SK-N-DZ (cell line): Measurements from ENCODE around the gene C9. TPM values are rescaled to one million over a fixed set of nuclear protein-coding genes. Genes with fewer than 3 reads are reported as not detected.
"Not testable (repeated sequence)": the region's sequence is repeated elsewhere in the genome, so short reads cannot be mapped to it uniquely, and the experiment has no call there.

Experiments
- DNase-seq: peaks from one replicate; pipeline ENCODE4 v3.0.0-alpha.2; 2015; ENCODE audit warnings: low spot score
- polyA plus RNA-seq, 2 experiments: library from polyadenylated mRNA; depleted of rRNA; stranded (reverse); fragments of >200 nt; gene quantifications; 2 replicates each; pipeline ENCODE4 v1.2.3, GENCODE V29; 2014

Gene C9
- polyA plus RNA-seq (2014; cell fraction: cytosol; rRNA removed) = not detected in 2 replicates
- not detected in 2 replicates for polyA plus RNA-seq (2014; cell fraction: nucleus; rRNA removed)

DNA sequence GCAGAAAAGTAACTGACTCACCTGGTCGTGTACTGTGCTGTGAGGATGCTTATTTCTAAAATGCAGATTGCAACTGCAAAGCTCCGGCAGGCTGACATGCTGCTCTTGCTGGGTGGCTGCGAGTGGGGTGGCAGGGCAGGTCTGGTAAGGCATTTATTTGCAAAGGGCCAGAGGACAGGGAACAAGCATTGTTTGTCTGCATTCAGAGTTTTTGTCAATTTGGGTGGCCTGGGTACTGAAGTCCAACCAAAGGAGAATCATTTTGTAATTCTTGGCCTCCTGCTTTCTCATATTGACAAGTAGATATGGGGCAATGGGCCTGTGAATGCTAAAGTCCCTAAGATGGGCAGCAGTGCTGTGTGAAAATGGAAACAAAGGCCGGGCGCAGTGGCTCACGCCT lies at the start of gene C9:
C9 (minus strand) TSS at position 129 of the 400 bp plus-strand sequence; CDS start at position 98, 31 bp downstream.
- DNase-seq = no peak

- DNase-seq = no peak
These were observed 49.5 kb upstream of the C9 start for GRCh38 chr5:39413771-39414170.

DNA sequence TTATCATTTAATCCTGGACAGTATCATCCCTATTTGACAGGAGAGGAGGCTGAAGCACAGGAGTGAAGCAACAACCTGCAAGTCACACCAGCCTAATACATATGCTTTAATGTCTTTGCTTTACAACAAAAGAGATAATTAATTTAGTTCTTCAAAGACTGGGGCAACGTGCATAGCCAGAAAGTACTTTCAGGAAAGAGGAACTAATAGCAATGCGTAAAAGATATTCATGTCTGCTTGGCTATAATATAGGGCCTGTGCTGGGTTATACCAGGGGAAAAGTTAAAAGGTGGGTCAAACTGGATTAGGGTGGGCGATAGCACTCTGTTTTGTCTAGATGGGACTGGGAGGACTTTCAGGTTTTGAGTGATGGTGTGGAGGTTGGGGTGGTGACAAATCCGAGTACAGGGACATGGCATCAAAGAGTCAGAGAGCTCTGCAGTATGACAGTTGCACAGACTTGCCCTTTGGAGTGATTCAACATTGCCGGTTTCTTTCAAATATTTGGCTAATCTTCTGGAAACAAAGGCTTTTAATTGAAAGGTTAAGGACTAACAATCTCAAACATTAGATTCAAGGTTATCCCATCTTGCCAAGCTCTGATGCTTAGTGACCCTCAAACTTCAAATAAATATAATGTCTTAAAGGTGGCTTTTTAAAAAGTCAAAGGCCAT lies 48.6 kb upstream of the C9 start:
- no peak for DNase-seq

DNA sequence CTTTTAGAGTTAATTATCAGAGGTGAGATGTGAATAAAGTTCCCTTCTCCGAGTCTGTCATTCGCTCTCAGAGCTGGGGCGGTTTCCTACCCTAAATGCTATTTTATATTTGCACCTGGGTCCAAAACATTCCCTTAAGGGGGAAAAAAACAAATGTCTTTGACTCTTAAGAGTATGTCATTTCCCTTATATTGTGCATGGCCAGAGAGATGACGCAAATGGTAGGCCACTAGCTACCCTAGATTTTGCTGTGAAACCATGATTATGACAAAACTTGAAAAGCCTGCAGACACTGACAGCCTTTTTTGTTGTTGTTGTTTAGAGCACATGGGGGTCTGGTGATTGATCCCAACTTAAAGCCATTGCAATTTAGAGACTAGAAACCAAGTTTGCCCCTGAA lies 47.7 kb upstream of the C9 start:
- DNase-seq = no peak

DNA sequence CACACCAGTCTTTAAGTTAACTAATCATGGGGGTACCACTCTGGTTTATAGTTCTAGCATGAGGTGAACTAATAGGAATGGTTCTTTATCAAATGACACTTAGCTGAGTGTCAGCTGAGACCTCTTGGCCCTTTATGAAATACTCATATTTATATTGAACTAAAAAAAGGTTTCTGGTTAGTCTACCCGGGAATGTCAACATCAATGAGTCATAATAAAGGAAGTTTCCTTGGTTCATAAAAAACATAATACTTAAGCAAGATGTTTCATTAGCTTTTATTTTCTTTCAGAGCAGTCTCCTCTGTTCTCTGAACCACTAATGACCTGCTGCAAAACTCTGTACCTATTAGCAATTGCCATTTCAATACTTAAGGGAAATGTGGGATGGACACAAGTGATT lies 46.8 kb upstream of the C9 start:
- no peak for DNase-seq

- DNase-seq = no peak
These were observed 44.7 kb upstream of the C9 start for GRCh38 chr5:39409033-39409432.

- DNase-seq = no peak
These were observed 41.0 kb upstream of the C9 start for GRCh38 chr5:39405083-39405843.

DNA sequence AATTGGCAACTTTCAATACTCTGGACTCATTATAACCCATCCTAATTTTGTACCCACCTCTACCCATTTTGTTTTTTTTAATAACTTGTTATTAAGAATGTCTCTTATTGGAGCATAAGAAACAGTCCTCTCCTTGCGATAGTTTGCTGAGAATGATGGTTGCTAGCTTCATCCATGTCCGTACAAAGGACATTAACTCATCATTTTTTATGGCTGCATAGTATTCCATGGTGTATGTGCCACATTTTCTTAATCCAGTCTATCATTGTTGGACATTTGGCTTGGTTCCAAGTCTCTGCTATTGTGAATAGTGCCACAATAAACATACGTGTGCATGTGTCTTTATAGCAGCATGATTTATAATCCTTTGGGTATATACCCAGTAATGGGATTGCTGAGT lies 39.5 kb upstream of the C9 start:
- DNase-seq = not testable (repeated sequence)

DNA sequence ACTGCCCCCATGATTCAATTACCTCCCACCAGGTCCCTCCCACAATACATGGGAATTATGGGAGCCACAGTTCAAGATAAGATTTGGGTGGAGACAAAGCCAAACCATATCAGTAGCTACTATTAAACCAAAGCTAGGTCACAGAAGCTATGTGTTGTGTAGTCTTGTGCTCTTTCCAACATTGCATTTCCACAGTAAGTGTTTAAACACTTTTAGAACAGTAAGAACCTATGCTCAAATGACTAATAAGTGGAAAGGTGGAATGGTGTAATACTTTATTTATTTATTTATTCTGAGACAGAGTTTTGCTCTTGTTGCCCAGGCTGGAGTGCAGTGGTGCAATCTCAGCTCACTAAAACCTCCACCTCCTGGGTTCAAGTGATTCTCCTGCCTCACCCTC lies 37.8 kb upstream of the C9 start:
- not testable (repeated sequence) for DNase-seq

DNA sequence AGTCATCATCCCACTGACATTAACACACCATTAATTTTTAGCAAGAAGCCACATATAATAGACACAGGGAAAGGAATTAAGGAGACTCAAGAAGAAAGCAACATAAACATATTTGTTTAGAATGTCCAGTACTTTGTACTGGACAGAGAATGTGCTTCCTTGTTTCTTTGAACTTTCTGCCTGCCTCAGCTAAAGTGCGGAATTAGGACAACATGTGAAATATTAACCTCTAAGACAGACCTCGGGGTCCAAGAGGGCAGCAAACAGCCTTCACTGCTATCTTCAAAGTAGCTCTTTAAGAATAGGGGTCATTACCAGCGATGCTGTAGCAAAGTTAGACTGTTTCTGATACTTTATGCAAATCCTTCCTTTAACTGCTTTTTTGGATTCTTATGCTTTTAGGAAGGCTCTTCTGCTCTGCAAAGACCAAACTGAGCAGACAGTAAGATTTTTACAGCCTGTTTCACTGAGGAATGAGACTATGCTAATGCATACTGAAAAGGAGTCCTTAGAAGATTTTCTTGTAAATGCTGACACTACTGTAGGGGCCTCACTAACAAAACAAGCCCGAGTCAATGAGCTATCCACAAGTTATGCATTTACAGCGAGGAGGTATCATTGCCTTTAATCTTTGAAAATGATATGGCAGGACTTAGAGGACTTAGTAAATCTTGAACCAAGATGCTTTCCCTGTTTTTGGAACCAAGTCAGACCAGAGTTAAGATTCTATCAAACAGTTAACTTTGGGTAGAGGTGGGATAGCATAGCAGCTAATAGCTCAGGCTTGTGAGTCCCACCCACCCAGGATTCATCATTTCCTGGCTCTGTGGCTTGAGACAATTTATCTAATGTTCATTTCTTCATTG lies 36.7 kb upstream of the C9 start:
- no peak for DNase-seq

- no peak for DNase-seq
These were observed 35.1 kb upstream of the C9 start for GRCh38 chr5:39399135-39400036.

DNA sequence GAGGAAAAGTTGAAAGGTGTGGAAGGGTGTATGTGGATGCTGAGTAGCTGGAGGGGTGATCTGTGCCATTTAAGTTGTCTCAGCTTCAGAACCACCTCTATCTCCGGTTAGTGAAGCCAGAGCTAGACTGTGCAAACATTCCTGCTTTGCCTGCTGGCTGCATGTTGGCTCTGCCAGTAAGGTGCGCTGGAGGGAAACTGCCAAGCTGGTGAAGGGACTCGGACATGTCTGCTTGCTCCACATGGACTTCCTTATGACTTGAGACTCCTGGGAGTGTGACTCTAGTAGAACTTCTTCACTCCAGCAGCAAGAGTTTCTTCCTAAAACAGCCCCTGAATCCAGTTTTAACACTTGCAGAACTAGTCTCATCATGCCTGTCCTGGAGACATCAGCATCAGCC lies 32.5 kb upstream of the C9 start:
- no peak for DNase-seq

- no peak for DNase-seq
These were observed 31.2 kb upstream of the C9 start for GRCh38 chr5:39395521-39395920.

DNA sequence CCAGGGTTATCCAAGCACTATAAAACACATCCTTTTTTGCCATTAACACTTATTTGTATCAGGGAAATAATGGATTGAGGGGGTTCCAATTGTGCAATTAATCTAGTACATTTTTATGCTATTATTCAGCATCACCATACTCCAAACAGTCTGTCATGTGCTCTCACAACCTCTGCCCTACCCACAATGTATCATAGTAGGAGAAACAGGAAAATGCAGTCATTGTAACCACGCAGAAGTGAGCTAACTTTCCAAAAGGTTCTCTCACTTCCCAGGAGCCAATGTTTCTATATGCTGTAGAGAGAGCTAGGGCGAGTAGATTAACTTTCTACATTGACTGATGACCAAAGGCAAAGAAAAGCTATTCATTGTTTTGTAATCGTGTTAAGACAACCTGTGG lies 30.7 kb upstream of the C9 start:
- no peak for DNase-seq

DNA sequence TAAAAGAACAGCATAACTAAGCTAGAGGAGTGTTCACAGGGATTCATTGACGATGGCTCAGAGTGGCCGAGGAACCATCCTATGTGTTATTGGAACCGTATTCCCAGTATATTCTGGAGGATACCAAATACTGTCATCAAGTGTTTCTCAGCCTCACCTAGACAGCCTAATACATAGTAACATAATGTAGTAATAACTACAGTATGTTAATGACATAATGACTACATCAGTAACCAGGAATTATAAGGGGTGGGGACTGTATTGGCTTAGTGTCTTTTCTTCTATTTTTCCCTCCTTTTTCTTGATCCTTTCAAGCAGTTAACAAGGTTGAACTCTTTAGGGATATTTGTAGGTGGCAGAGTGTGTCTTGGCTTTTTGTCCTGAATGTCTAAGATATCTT lies 26.6 kb upstream of the C9 start:
- DNase-seq = no peak

GRCh38 chr5:39387293-39387692 lies 23.0 kb upstream of the C9 start:
- DNase-seq = no peak

DNA sequence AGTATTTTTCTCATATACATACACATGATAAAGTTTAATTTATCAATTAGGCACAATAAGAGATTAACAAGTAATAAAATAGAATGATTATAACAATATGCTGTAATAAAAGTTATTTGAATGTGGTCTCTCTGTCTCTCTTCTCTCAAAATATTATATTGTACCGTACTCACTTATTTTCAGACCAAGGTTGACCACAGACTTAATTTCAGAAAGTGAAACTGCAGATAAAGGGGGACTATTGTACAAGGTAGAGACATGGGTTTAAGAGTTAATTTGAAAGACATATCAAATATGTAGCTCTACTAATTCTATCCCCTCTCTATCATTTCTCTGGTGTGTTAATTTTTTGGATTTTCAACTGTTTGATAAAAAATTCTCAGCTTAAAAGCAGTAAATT lies 20.0 kb upstream of the C9 start:
- DNase-seq = no peak

DNA sequence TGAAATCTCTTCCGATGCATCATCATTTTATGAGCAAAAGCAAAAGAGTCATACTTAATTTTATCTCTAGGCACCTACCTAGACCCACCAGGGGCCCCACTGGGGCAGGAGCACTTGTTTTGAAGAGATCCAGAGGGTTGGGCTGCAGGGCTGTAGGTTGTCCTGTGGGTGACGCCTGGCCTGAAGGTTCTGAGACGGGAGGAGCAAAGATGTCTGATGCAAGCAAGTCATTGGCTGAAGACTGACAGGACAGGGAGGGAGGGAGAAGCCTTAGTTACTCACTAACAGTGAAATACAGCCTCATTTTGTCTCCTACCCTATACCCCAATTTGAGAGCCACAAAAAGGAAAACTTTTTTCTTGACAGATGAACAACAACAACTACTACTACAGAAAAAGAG lies 17.1 kb upstream of the C9 start:
- no peak for DNase-seq

DNA sequence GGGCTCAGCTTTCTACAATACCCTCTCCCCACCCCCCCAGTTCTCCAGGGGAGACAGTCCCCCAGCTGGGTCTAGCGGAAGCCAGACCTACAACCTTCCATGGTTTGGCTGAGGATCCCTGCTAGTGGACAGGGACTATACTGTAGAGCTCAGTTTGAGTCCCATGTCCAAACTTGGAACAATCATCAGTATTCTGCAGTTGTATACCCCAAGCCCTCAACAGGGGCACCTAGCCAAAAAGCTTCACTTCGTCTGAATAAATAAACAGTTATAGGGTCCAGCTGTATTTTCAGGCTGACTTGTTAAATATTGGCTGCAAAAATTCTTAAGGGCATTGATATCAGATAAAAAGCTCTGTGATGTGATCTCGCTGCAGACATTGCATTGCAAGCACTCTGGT lies 15.4 kb upstream of the C9 start:
- no peak for DNase-seq

DNA sequence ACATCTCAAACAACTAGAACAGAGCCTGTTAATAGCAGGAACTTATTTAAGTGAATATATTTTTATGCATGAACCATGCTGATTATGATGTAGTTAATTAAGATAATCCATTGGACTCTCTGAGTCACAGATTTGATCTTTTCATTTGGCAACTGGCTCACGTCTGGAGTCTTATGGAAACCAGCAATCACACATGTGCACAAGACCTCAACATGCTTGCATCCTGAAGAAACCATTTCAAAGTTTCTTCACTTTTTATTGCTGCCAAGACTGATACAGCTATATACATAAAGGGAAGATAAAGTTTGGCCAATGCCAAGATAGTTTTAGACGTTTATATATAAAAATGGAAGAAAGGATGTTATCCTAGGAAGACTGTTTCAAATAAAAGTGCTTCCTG lies 13.3 kb upstream of the C9 start:
- DNase-seq = no peak

GRCh38 chr5:39376293-39376714 lies 12.0 kb upstream of the C9 start:
- peak; percentile 18 for DNase-seq
